Measurements from ENCODE around the gene PRMT1. TPM values are rescaled to one million over a fixed set of nuclear protein-coding genes. Genes with fewer than 3 reads are reported as not detected.

The PRMT1 gene
- total RNA-seq, 1 experiment from 2014 or later, result 505 TPM

- Histone ChIP-seq H2BK5ac (ENCODE audit: insufficient read length, low read length) (no peak overlapping the region), H3K9ac (ENCODE audit: extremely low read depth, insufficient read length, low read length) (no peak overlapping the region), H4K91ac (ENCODE audit: insufficient read length, low read depth, low read length) (no peak overlapping the region), H2BK15ac (ENCODE audit: low read depth, low read length) (no peak overlapping the region), H3K23me2 (ENCODE audit: insufficient read length, low read depth, low read length, poor library complexity, severe bottlenecking) (peaks cover 4% of the 10 kb centered on the region), H4K8ac (replicated peaks; ENCODE audit: insufficient read length, low read depth, low read length) (no peak overlapping the region), H3K27me3 (ENCODE audit: insufficient read depth, low read length) (no peaks in the 10 kb centered on the region), H3K56ac (ENCODE audit: insufficient read length, low read depth, low read length) (no peak overlapping the region), H3T11ph (ENCODE audit: low read length) (no peak overlapping the region), H4K20me1 (ENCODE audit: control insufficient read depth, insufficient read depth, insufficient read length) (no peaks in the 10 kb centered on the region), H3K4ac (ENCODE audit: low read depth, low read length) (no peak overlapping the region), H2AFZ (ENCODE audit: low read length) (no peak overlapping the region), H3K4me1 (ENCODE audit: insufficient read depth, low read length) (peaks cover 4% of the 10 kb centered on the region; the same call in 1 of the 2 replicates), H3K9me3 (ENCODE audit: control insufficient read depth, low read depth, low read length) (no peaks in the 10 kb centered on the region), H3K14ac (ENCODE audit: insufficient read depth, low read length) (no peak overlapping the region), H3K4me2 (ENCODE audit: insufficient read depth, insufficient read length, low read length) (no peak overlapping the region), H3K27ac (ENCODE audit: insufficient read length, low read depth, low read length) (no peak overlapping the region), H2BK20ac (ENCODE audit: low read depth, low read length, poor library complexity, severe bottlenecking) (no peak overlapping the region), H2AK5ac (ENCODE audit: insufficient read length, low read length) (no peak overlapping the region), H3K23ac (ENCODE audit: insufficient read length, low read depth, low read length) (no peak overlapping the region), H4K5ac (ENCODE audit: insufficient read length, low read depth, low read length) (no peak overlapping the region), H3K79me1 (ENCODE audit: insufficient read depth, low read depth, low read length, poor library complexity, severe bottlenecking) (peaks cover 2% of the 10 kb centered on the region), H2BK120ac (ENCODE audit: low read depth, low read length, poor library complexity, severe bottlenecking) (no peak overlapping the region), H3K79me2 (ENCODE audit: insufficient read depth, low read length) (peaks cover 22% of the 10 kb centered on the region; the same call in 1 of the 2 replicates), H3K18ac (ENCODE audit: insufficient read length, low read depth, low read length) (no peak overlapping the region), H2BK12ac (ENCODE audit: insufficient read length, low read depth, low read length) (no peak overlapping the region)
- WGBS (ENCODE audit: extremely low coverage, insufficient read length, low lambda C conversion rate), result no CpG with 5 or more reads among the region's 40 CpGs
- DNase-seq, result peak; percentile 98
- peak overlapping the region; percentile 91 to 98 for H3K4me3 Mint-ChIP-seq
- H3K9me3 Mint-ChIP-seq, result no peaks in the 10 kb centered on the region; a peak in 3 of 5 replicates
- TF ChIP-seq, protein P1, sequence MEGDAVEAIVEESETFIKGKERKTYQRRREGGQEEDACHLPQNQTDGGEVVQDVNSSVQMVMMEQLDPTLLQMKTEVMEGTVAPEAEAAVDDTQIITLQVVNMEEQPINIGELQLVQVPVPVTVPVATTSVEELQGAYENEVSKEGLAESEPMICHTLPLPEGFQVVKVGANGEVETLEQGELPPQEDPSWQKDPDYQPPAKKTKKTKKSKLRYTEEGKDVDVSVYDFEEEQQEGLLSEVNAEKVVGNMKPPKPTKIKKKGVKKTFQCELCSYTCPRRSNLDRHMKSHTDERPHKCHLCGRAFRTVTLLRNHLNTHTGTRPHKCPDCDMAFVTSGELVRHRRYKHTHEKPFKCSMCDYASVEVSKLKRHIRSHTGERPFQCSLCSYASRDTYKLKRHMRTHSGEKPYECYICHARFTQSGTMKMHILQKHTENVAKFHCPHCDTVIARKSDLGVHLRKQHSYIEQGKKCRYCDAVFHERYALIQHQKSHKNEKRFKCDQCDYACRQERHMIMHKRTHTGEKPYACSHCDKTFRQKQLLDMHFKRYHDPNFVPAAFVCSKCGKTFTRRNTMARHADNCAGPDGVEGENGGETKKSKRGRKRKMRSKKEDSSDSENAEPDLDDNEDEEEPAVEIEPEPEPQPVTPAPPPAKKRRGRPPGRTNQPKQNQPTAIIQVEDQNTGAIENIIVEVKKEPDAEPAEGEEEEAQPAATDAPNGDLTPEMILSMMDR (conservative IDR thresholded peaks at IDR 0.05), result peak; percentile 99
- peaks cover 24 to 44% of the 10 kb centered on the region in 2 experiments for H3K4me1 Mint-ChIP-seq
- H3K27ac Mint-ChIP-seq, result peak overlapping the region; percentile 95 to 98 (median 97); a peak in 4 of 7 replicates
- peaks cover 40 to 52% (median 47%) of the 10 kb centered on the region in 3 experiments for H3K36me3 Mint-ChIP-seq (ENCODE audit: insufficient read depth in 1 of 3, low read depth in 3 of 3)
- H3K27me3 Mint-ChIP-seq (ENCODE audit: low read depth), result peaks cover 2% of the 10 kb centered on the region; the same call in 1 of the 2 replicates
Observed at GRCh38 chr19:49680421-49681351, 3.6 kb downstream of the PRMT1 start.

Data from H9 (cell line).